VCaP (cell line): ENCODE data around the gene ANKRD33B.

Source experiments
- H3K27ac ChIP-seq: fragments of 450-650 bp; 2 replicates; pipeline ENCODE4 v1.5.1; 2017
- CTCF ChIP-seq: fragments of 450-650 bp; conservative IDR thresholded peaks from 2 replicates; pipeline ENCODE4 v1.5.1; 2017; ENCODE audit warnings: mild to moderate bottlenecking, moderate library complexity

ANKRD33B gene

DNA sequence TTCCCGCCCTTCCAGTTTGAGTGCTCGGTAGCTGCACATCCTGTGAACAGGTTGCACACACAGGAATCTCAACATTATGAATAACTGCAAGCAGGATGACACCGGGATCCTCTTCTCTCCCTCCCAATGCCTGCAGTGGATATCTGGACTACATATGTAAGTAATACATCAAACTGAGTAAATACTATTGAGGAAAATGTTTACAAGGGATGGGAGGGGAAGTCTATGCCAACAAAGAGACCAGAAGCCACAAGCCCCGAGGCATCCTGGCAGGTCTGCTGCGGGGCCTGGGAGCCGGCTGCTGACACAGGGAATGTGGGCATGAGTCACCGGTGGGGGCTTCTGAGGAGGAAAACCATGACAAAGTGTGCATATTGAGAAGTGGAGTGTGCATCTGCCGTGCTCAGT is 8.6 kb upstream of the ANKRD33B start:
- no peak for TF ChIP-seq CTCF
- H3K27ac ChIP-seq, result peak overlapping the region; percentile 10; the same call in 1 of the 2 replicates

DNA sequence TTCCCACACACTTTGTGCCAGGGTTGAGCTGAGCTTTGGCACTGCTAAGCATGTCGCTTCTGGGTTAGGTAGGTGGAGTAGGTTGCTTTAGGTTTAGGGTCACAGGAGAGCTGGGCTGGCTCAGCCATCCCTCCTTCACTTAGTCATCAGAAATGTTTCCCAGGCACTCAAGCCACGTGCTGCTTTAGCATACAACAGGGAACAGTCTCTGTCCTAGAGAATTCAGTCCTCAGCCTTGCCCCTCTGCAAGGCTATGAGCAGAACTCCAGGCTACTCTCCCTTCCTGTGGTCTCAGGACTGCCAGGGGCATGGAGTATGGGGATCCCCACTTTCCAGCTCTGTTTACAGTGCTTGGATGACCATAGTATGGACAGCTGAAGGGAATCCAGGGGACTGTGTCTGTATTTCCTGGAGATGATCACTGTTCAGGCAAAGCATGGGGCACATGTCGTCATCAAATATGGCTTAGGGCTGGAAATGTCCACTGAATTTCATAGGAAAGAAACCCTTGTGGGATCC is 7.5 kb upstream of the ANKRD33B start:
- H3K27ac ChIP-seq, result peak overlapping the region; percentile 69; the same call in 1 of the 2 replicates
- TF ChIP-seq CTCF, result no peak

GRCh38 chr5:10556893-10557746 is 6.8 kb upstream of the ANKRD33B start:
- peak overlapping the region; percentile 69 for H3K27ac ChIP-seq

DNA sequence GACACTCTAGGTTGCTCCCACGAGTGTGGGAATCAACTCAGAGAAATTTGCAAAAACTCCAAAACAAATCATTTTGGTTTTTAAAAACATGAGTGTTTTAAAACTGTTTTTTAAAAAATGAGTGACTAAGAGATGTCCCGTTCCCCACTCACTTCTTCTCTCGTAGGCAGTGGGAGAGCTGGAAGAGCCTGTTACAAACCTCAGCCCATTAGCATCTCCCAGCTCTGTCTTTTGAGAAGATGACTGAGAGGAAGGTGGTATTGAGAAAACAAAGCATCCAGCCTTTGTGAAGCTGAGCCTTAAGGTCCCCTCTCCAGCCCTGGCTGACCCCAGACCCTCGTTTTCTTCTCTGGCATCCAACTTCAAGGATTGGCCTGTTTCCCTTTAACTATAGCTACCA is 4.7 kb upstream of the ANKRD33B start:
- peak overlapping the region; percentile 69; the same call in 1 of the 2 replicates for H3K27ac ChIP-seq
- no peak for TF ChIP-seq CTCF

More at GRCh38 chr5:10556893-10557746, 6.8 kb upstream of the ANKRD33B start:
- no peak for TF ChIP-seq CTCF

DNA sequence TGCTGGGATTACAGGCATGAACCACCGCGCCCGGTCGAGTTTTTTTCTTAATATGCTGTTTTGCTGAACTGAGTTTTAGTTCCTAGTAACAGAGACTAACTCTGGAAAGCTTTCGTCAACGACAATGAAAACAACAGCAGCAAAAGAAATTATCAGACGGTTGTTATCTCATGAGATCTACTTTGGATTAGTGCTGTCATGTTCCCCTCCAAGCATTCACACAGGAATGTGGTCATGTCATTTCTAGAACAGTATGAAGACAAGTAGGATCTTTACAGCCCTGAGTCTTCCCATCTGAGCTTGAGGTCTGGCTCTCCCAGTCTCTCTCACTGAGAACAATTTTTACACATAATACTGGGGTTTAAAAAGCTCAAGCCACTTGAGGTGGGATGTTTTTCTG is 4.0 kb upstream of the ANKRD33B start:
- H3K27ac ChIP-seq, result no peak overlapping the region
- no peak for TF ChIP-seq CTCF

DNA sequence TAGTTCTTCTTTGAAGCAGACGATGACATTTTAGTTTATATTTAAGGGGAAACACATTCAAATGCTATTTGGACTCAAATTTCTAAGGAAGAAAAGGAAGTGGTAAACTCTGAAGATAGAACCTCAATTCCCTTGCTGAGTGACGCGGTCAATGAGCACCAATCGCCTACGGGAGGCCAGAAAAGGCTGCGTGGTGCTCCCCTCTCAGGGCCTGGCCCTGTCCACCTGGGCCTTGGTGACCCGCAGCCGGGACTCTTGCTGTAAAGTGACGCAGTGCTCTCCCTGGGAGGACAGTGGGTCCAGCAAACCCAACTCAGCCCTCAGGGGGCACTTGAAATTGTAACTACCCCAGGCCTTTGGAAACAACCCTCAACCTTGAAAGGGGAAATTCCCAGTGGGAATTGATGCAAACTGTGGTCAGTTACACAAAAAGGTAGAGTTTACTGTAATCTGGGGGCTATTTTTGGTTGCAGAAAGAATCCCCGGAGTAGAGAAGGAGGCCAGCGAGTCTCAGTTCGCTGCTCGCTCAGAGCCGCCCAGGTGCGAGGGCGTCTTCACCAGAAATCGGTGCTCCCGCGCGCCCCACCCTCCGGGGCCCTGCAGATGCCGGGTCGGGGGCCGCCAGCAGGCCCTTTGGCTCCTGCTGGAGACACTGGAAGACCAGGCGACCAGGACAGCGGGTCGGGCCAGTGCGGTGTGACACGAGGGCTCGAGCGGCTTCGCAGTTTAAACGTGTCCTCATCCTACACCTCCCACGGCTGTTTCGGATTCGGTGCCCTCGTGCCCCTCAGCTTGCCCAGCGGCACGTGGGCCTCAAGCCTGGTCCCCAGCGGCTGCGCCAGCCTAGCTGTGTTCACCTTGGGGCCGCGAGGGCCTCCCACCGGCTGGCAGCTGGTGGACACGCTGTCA is 1.4 kb upstream of the ANKRD33B start:
- H3K27ac ChIP-seq, result no peak overlapping the region
- TF ChIP-seq CTCF, result no peak
